Measurements from ENCODE around the gene TRIM32.

Gene TRIM32

GRCh38 chr9:116741742-116742141, 54.6 kb downstream of the TRIM32 start:
- Histone ChIP-seq H2AK5ac (ENCODE audit: low read length, severe bottlenecking) (no peak overlapping the region), H3K14ac (ENCODE audit: low read length in 2 of 2) (no peak overlapping the region), H2BK15ac (ENCODE audit: low read depth, poor library complexity, severe bottlenecking) (no peak overlapping the region), H3K4me2 (ENCODE audit: low read length, poor library complexity, severe bottlenecking) (no peak overlapping the region), H3K18ac (ENCODE audit: low read depth in 1 of 2, low read length in 2 of 2) (no peak overlapping the region), H3K27ac (ENCODE audit: low read length, poor library complexity, severe bottlenecking) (no peak overlapping the region), H2AFZ (ENCODE audit: low read depth, low read length) (no peak overlapping the region), H3K79me1 (replicated peaks; ENCODE audit: low read length, poor library complexity, severe bottlenecking) (no peaks in the 10 kb centered on the region), H3K9me3 (ENCODE audit: control insufficient read depth, low read length) (no peaks in the 10 kb centered on the region), H2BK120ac (ENCODE audit: low read depth, low read length) (no peak overlapping the region), H3K9ac (ENCODE audit: low read length) (no peak overlapping the region), H2BK12ac (ENCODE audit: low read length in 2 of 2) (no peak overlapping the region), H4K91ac (ENCODE audit: low read length) (no peak overlapping the region), H4K8ac (ENCODE audit: low read length) (no peak overlapping the region), H2BK5ac (ENCODE audit: low read depth, low read length, poor library complexity, severe bottlenecking) (no peak overlapping the region), H3K27me3 (ENCODE audit: control insufficient read depth in 1 of 2, insufficient read depth in 1 of 2, low read length in 2 of 2) (peaks cover 0 to 7% of the 10 kb centered on the region in 2 experiments), H3K4me3 (ENCODE audit: insufficient read depth in 1 of 2, low read depth in 1 of 2, low read length in 2 of 2) (no peak overlapping the region), H3K36me3 (ENCODE audit: control insufficient read depth in 1 of 2, insufficient read depth in 2 of 2, low read depth in 1 of 2, low read length in 2 of 2) (no peaks in the 10 kb centered on the region), H3K4ac (ENCODE audit: low read depth in 1 of 2, low read length in 2 of 2) (no peak overlapping the region), H3K23ac (ENCODE audit: low read length in 2 of 2) (no peak overlapping the region), H3K4me1 (ENCODE audit: control insufficient read depth, insufficient read depth, low read depth, low read length) (peaks cover 1% of the 10 kb centered on the region)
- DNase-seq, result no peak
- 79% methylated on average over 2 of the region's 2 CpGs for WGBS

DNA sequence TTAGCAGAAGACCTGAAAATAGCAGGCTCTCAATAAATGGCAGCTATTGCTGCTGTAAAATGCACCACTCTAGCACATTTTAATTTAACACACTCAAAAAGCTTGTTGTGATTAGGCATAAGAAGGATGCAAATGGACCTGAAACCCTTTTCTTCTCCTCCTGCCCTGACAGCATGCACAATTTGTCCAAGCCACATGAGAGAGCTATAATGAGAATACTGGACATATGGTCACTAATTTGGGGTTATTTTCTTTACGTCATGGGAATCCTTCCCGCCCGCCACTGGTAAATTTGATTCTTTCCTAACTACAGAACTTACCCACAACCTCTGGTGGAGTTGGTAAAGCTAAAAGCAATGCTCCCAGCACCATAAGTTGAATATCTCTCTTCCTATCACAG, 62.1 kb downstream of the TRIM32 start:
- Histone ChIP-seq H3K4me1 (ENCODE audit: control insufficient read depth, insufficient read depth, low read depth, low read length) (no peaks in the 10 kb centered on the region), H3K36me3 (ENCODE audit: control insufficient read depth in 1 of 2, insufficient read depth in 2 of 2, low read depth in 1 of 2, low read length in 2 of 2) (no peaks in the 10 kb centered on the region), H4K91ac (ENCODE audit: low read length) (no peak overlapping the region), H3K9ac (ENCODE audit: low read length) (no peak overlapping the region), H2AK5ac (ENCODE audit: low read length, severe bottlenecking) (no peak overlapping the region), H2BK120ac (ENCODE audit: low read depth, low read length) (no peak overlapping the region), H3K4me3 (ENCODE audit: insufficient read depth in 1 of 2, low read depth in 1 of 2, low read length in 2 of 2) (no peak overlapping the region), H4K8ac (ENCODE audit: low read length) (no peak overlapping the region), H3K14ac (ENCODE audit: low read length in 2 of 2) (no peak overlapping the region), H2BK5ac (ENCODE audit: low read depth, low read length, poor library complexity, severe bottlenecking) (no peak overlapping the region), H3K4me2 (ENCODE audit: low read length, poor library complexity, severe bottlenecking) (no peak overlapping the region), H2BK12ac (ENCODE audit: low read length in 2 of 2) (no peak overlapping the region), H3K9me3 (ENCODE audit: control insufficient read depth, low read length) (no peaks in the 10 kb centered on the region), H3K18ac (ENCODE audit: low read depth in 1 of 2, low read length in 2 of 2) (no peak overlapping the region), H3K27ac (ENCODE audit: low read length, poor library complexity, severe bottlenecking) (no peak overlapping the region), H3K79me1 (replicated peaks; ENCODE audit: low read length, poor library complexity, severe bottlenecking) (no peaks in the 10 kb centered on the region), H3K4ac (ENCODE audit: low read depth in 1 of 2, low read length in 2 of 2) (no peak overlapping the region), H3K23ac (ENCODE audit: low read length in 2 of 2) (no peak overlapping the region), H2BK15ac (ENCODE audit: low read depth, poor library complexity, severe bottlenecking) (no peak overlapping the region), H2AFZ (ENCODE audit: low read depth, low read length) (no peak overlapping the region), H3K27me3 (ENCODE audit: control insufficient read depth in 1 of 2, insufficient read depth in 1 of 2, low read length in 2 of 2) (no peaks in the 10 kb centered on the region)
- DNase-seq, result no peak
- 93% methylated on average over 3 of the region's 3 CpGs for WGBS

- WGBS, result 78% methylated on average over 1 of the region's 2 CpGs
- Histone ChIP-seq H4K91ac (ENCODE audit: low read length) (no peak overlapping the region), H3K27ac (ENCODE audit: low read length, poor library complexity, severe bottlenecking) (no peak overlapping the region), H3K23ac (ENCODE audit: low read length in 2 of 2) (no peak overlapping the region), H3K27me3 (ENCODE audit: control insufficient read depth in 1 of 2, insufficient read depth in 1 of 2, low read length in 2 of 2) (no peaks in the 10 kb centered on the region), H2BK12ac (ENCODE audit: low read length in 2 of 2) (no peak overlapping the region), H3K4me3 (ENCODE audit: insufficient read depth in 1 of 2, low read depth in 1 of 2, low read length in 2 of 2) (no peak overlapping the region), H3K18ac (ENCODE audit: low read depth in 1 of 2, low read length in 2 of 2) (no peak overlapping the region), H3K4me2 (ENCODE audit: low read length, poor library complexity, severe bottlenecking) (no peak overlapping the region), H2BK120ac (ENCODE audit: low read depth, low read length) (no peak overlapping the region), H3K14ac (ENCODE audit: low read length in 2 of 2) (no peak overlapping the region), H4K8ac (ENCODE audit: low read length) (no peak overlapping the region), H3K79me1 (replicated peaks; ENCODE audit: low read length, poor library complexity, severe bottlenecking) (no peaks in the 10 kb centered on the region), H3K36me3 (ENCODE audit: control insufficient read depth in 1 of 2, insufficient read depth in 2 of 2, low read depth in 1 of 2, low read length in 2 of 2) (no peaks in the 10 kb centered on the region), H2BK15ac (ENCODE audit: low read depth, poor library complexity, severe bottlenecking) (no peak overlapping the region), H2AK5ac (ENCODE audit: low read length, severe bottlenecking) (no peak overlapping the region), H3K9me3 (ENCODE audit: control insufficient read depth, low read length) (no peaks in the 10 kb centered on the region), H2AFZ (ENCODE audit: low read depth, low read length) (no peak overlapping the region), H3K4ac (ENCODE audit: low read depth in 1 of 2, low read length in 2 of 2) (no peak overlapping the region), H3K4me1 (ENCODE audit: control insufficient read depth, insufficient read depth, low read depth, low read length) (no peaks in the 10 kb centered on the region), H3K9ac (ENCODE audit: low read length) (no peak overlapping the region), H2BK5ac (ENCODE audit: low read depth, low read length, poor library complexity, severe bottlenecking) (no peak overlapping the region)
- DNase-seq, result no peak
Observed at GRCh38 chr9:116749772-116750171, 62.7 kb downstream of the TRIM32 start.

DNA sequence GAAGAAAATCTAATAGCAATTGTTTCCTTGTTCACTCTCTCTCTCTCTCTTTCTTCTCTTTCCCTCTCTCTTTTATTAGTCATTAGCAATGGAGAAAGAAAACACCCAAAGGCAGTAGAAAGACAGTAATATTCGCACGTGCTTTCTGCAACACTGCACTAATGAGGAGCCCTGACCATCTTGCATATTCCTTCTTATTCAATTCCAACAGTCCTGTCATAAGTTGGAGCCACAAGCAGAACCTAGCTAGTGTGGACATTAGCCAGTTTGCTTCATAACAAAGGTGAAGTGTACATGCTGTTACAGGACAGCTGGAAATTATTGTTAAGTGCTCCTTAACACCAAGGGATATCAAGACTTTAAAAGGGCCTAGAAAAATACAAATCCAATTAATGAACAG, 63.4 kb downstream of the TRIM32 start:
- H2AK5ac ChIP-seq (ENCODE audit: low read length, severe bottlenecking), result no peak overlapping the region
- 100% methylated on average over 2 of the region's 2 CpGs for WGBS

More for the DNA sequence above, 63.4 kb downstream of the TRIM32 start:
- Histone ChIP-seq H3K18ac (ENCODE audit: low read depth in 1 of 2, low read length in 2 of 2) (no peak overlapping the region), H2BK12ac (ENCODE audit: low read length in 2 of 2) (no peak overlapping the region), H3K27ac (ENCODE audit: low read length, poor library complexity, severe bottlenecking) (no peak overlapping the region), H3K27me3 (ENCODE audit: control insufficient read depth in 1 of 2, insufficient read depth in 1 of 2, low read length in 2 of 2) (no peaks in the 10 kb centered on the region), H2BK120ac (ENCODE audit: low read depth, low read length) (no peak overlapping the region), H3K4me2 (ENCODE audit: low read length, poor library complexity, severe bottlenecking) (no peak overlapping the region), H2AFZ (ENCODE audit: low read depth, low read length) (no peak overlapping the region), H4K91ac (ENCODE audit: low read length) (no peak overlapping the region), H3K23ac (ENCODE audit: low read length in 2 of 2) (no peak overlapping the region), H3K4me1 (ENCODE audit: control insufficient read depth, insufficient read depth, low read depth, low read length) (no peaks in the 10 kb centered on the region), H4K8ac (ENCODE audit: low read length) (no peak overlapping the region), H3K36me3 (ENCODE audit: control insufficient read depth in 1 of 2, insufficient read depth in 2 of 2, low read depth in 1 of 2, low read length in 2 of 2) (no peaks in the 10 kb centered on the region), H3K9ac (ENCODE audit: low read length) (no peak overlapping the region), H3K79me1 (replicated peaks; ENCODE audit: low read length, poor library complexity, severe bottlenecking) (no peaks in the 10 kb centered on the region), H2BK5ac (ENCODE audit: low read depth, low read length, poor library complexity, severe bottlenecking) (no peak overlapping the region), H3K9me3 (ENCODE audit: control insufficient read depth, low read length) (no peaks in the 10 kb centered on the region), H3K4ac (ENCODE audit: low read depth in 1 of 2, low read length in 2 of 2) (no peak overlapping the region), H3K14ac (ENCODE audit: low read length in 2 of 2) (no peak overlapping the region), H3K4me3 (ENCODE audit: insufficient read depth in 1 of 2, low read depth in 1 of 2, low read length in 2 of 2) (no peak overlapping the region), H2BK15ac (ENCODE audit: low read depth, poor library complexity, severe bottlenecking) (no peak overlapping the region)
- DNase-seq, result no peak
